Measurements from ENCODE around the gene FTCD. TPM values are rescaled to one million over a fixed set of nuclear protein-coding genes. Genes with fewer than 3 reads are reported as not detected.

FTCD gene
- total RNA-seq, 2 donors from 2014 or later, result 0.24 TPM; not detected in 1

- no peaks in the 10 kb centered on the region for H3K9me3 ChIP-seq
- H3K36me3 ChIP-seq, result no peaks in the 10 kb centered on the region
- no peaks in the 10 kb centered on the region for H3K4me1 ChIP-seq
- H3K27me3 ChIP-seq, result no peaks in the 10 kb centered on the region
- TF ChIP-seq CTCF (IDR thresholded peaks at IDR 0.05), result no peak
- H3K27ac ChIP-seq, result no peak overlapping the region
- H3K4me3 ChIP-seq, result no peak overlapping the region
- no peak for DNase-seq (ENCODE audit: low spot score)
These were observed 5.2 kb upstream of the FTCD start for GRCh38 chr21:46160657-46160906.

GRCh38 chr21:46159841-46160656 is 4.7 kb upstream of the FTCD start:
- H3K27me3 ChIP-seq, result no peaks in the 10 kb centered on the region
- no peaks in the 10 kb centered on the region for H3K9me3 ChIP-seq
- no peaks in the 10 kb centered on the region for H3K4me1 ChIP-seq
- no peak for DNase-seq (ENCODE audit: low spot score)
- TF ChIP-seq CTCF (IDR thresholded peaks at IDR 0.05), result no peak
- H3K36me3 ChIP-seq, result no peaks in the 10 kb centered on the region
- no peak overlapping the region for H3K27ac ChIP-seq
- H3K4me3 ChIP-seq, result no peak overlapping the region

DNA sequence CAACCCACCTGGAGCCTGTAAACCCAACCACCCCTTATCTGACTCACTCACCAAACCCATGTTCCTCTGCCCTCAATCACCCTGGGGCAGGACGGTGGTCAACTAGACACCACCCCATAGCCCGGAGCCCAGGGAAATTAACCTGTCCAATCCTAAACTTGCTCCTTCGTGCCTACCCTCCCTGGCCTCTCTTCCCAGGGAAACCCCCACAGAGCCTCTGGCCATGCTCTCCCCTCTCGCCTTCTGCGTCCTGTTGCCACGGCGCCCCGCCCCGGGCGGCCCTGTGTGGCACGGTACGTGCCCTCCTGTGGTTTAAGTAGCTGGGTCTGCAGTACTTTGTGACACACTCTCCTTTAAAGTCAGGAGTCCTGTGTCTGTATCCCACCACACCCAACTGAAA is 4.0 kb upstream of the FTCD start:
- Histone ChIP-seq H3K4me1 (no peaks in the 10 kb centered on the region), H3K27me3 (no peaks in the 10 kb centered on the region), H3K4me3 (no peak overlapping the region), H3K36me3 (no peaks in the 10 kb centered on the region), H3K9me3 (no peaks in the 10 kb centered on the region), H3K27ac (no peak overlapping the region)
- TF ChIP-seq CTCF (IDR thresholded peaks at IDR 0.05), result no peak
- DNase-seq (ENCODE audit: low spot score), result no peak

- Histone ChIP-seq H3K27ac (no peak overlapping the region), H3K27me3 (no peaks in the 10 kb centered on the region), H3K36me3 (no peaks in the 10 kb centered on the region), H3K4me1 (peaks cover 0 to under 1% of the 10 kb centered on the region in 2 donors), H3K4me3 (no peak overlapping the region), H3K9me3 (no peaks in the 10 kb centered on the region)
- no peak for TF ChIP-seq CTCF (IDR thresholded peaks at IDR 0.05)
- DNase-seq (ENCODE audit: low spot score), result no peak
These were observed 3.4 kb upstream of the FTCD start for GRCh38 chr21:46158666-46159300.

DNA sequence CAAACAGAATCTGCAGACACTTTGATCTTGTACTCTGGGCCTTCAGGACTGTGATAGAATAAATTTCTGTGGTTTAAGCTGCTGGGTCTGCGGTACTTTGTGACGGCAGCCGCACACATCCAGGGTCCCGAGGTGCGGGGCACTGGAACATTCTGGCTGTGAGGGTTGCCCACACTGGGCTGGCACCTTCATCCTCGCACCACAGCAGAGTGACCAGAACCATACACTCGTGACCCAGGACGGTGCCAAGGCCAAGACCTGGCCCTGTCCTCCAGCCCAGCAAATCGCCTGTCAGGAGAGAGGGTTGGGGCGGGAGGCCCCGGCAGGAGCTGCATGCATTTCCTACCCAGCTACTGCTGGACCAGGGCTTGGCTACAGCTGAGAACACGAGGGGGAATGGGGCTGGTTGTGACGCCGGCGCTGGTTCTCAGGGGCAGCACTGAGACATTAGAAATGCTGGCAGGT is 2.6 kb upstream of the FTCD start:
- no peak for TF ChIP-seq CTCF (IDR thresholded peaks at IDR 0.05)
- H3K27me3 ChIP-seq, result no peaks in the 10 kb centered on the region
- H3K27ac ChIP-seq, result no peak overlapping the region
- DNase-seq (ENCODE audit: low spot score), result no peak
- H3K4me3 ChIP-seq, result no peak overlapping the region
- no peaks in the 10 kb centered on the region for H3K9me3 ChIP-seq
- peaks cover 0 to 8% of the 10 kb centered on the region in 2 donors for H3K4me1 ChIP-seq
- H3K36me3 ChIP-seq, result no peaks in the 10 kb centered on the region

All from right atrium auricular region (tissue), 2 donors.